GM18870 (cell line): Measurements from ENCODE around the gene U2SURP.

Experiments
- ATAC-seq: cut with Tn5 transposase; IDR thresholded peaks from one replicate; pipeline ENCODE4 v1.9.1; 2021; ENCODE audit warnings: moderate library complexity; ENCODE audit not compliant: unreplicated experiment

Gene U2SURP

GRCh38 chr3:143099210-143099609, 97.8 kb downstream of the U2SURP start:
- no peak for ATAC-seq

GRCh38 chr3:143099690-143100089, 98.3 kb downstream of the U2SURP start:
- no peak for ATAC-seq

DNA sequence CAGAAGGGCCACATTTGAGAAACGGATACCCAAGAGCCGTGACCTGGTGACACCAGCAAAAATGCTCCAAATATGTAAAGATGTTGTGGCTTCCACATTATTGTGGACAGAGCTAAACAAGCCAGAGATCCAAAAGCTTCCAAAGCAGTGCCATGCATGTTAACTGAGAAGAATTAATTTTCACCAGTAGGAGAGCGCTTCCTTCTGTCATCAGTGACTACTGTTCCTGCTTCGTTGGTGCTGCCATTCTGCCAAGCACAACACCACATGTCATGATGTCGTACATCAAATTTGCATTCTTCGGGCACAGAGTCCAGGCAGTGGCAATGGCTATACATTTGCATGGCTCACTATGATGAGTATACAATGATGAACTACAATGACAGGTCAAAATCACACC, 99.1 kb downstream of the U2SURP start:
- ATAC-seq, result no peak

- ATAC-seq, result no peak
These were observed 100.5 kb downstream of the U2SURP start for GRCh38 chr3:143101792-143102381.

DNA sequence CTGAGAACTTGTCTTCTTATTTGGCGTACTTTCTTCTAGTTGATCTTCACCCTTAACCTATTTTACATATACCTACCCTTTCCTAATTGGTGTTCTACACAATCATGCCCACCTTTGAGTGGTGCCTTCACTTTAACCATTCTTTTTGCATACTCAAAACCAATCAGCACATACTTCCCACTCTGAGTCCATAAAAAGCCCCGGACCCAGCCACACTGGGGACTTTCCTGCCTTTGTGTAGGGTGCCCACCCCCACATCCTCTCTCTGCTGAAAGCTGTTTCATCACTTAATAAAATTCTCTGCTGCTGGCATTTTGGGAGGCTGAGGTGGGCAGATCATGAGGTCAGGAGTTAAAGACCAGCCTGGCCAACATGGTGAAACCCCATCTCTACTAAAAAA, 102.3 kb downstream of the U2SURP start:
- no peak for ATAC-seq

DNA sequence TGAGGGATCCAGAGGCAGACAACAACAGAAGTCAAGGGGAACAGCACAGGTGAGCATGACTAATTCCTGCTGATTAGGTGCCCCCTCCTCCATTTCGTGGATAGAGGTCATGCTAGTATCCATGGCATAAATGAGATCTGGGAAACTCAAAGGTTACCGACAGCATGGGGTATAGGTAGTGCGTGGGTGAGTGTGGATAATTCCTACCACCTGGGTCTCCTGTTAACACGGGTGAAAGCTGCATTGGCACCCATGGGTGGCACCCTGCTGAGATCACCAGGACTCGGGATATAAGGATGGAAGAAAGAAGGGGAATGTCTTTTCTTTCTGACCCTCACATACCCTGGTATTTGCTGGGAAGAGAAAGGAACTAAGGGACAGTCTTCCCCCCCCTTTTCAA, 103.8 kb downstream of the U2SURP start:
- ATAC-seq, result no peak

- ATAC-seq, result no peak
These were observed 108.5 kb downstream of the U2SURP start for GRCh38 chr3:143109861-143110260.
